Choroid plexus epithelial cell (primary cell): ENCODE results near the gene COL25A1.

Experiments used
- DNase-seq: peaks from one replicate; pipeline ENCODE4 v3.0.0-alpha.2; 2010; ENCODE audit warnings: low read depth
- H3K4me3 ChIP-seq: 2 replicates; pipeline ENCODE4 v1.5.1; 2011; ENCODE audit warnings: low read depth, mild to moderate bottlenecking, control low read depth, low read length, moderate library complexity
- CTCF ChIP-seq: conservative IDR thresholded peaks from 2 replicates; pipeline ENCODE4 v1.5.1; 2011; ENCODE audit warnings: low read depth, mild to moderate bottlenecking, control low read depth, inconsistent platforms, low read length, moderate library complexity

COL25A1 gene

GRCh38 chr4:109294006-109294405 is 8.5 kb downstream of the COL25A1 start:
- DNase-seq, result peak; percentile 35
- TF ChIP-seq CTCF, result peak; percentile 51
- H3K4me3 ChIP-seq, result no peak overlapping the region

GRCh38 chr4:109291707-109292238 is 10.7 kb downstream of the COL25A1 start:
- no peak for TF ChIP-seq CTCF
- no peak overlapping the region for H3K4me3 ChIP-seq
- no peak for DNase-seq

GRCh38 chr4:109290918-109291317 is 11.5 kb downstream of the COL25A1 start:
- DNase-seq, result no peak
- no peak for TF ChIP-seq CTCF
- no peak overlapping the region for H3K4me3 ChIP-seq

- TF ChIP-seq CTCF, result no peak
- DNase-seq, result no peak
- H3K4me3 ChIP-seq, result no peak overlapping the region
These were observed 23.8 kb downstream of the COL25A1 start for GRCh38 chr4:109278594-109279031.

- DNase-seq, result no peak
- no peak overlapping the region for H3K4me3 ChIP-seq
- no peak for TF ChIP-seq CTCF
These were observed 25.9 kb downstream of the COL25A1 start for GRCh38 chr4:109276482-109277095.

- no peak overlapping the region for H3K4me3 ChIP-seq
- DNase-seq, result no peak
- no peak for TF ChIP-seq CTCF
These were observed 27.3 kb downstream of the COL25A1 start for GRCh38 chr4:109275066-109275745.
